Glomerular visceral epithelial cell (primary cell): Measurements from ENCODE around the gene MYCN.
"Not testable (repeated sequence)": the region's sequence is repeated elsewhere in the genome, so short reads cannot be mapped to it uniquely, and the experiment has no call there.

ENCODE experiments used
- DNase-seq: peaks from one replicate; pipeline ENCODE4 v3.0.0-alpha.2; 2016; ENCODE audit errors: extremely low spot score

MYCN gene

DNA sequence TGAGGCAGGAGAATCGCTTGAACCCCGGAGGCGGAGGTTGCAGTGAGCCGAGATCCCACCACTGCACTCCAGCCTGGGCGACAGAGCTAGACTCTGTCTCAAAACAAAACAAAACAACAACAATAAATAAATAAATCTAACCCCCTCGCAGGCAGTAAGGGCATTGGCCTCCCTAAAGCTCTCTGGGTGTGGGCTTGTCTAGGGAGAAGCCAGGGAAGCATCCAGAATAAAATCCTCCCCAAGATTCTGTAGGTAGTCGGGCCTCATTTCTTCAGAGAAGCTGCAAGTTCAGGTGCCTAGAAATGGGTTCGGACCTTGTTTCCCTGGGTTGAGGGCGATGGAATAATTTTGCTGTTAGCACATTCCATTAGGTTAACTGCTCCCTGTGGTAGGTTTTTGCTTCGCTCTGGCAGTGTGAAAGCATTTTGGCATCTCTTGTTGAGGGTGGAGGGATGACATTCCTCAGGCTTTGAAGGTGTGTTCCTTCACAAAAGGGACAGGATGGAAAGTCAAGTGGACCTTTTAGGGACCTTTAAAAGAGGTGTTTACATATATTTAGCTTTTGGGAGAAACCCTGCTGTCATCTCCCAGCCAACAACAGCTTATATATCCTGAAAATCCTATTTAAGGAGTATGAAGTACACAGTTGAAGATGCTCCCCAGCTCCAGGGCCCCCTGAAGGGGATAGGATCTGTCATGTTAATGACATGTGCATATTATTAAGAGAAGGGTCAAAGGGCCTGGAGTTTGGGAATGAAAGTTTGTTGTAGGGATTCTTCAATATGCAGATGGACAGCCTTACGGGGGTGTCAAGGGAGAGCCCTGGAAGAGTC is 17.7 kb downstream of the MYCN start:
- no peak for DNase-seq

GRCh38 chr2:15959331-15960153 is 19.2 kb downstream of the MYCN start:
- DNase-seq = no peak

- DNase-seq = not testable (repeated sequence)
Observed at GRCh38 chr2:15960154-15960520, 19.8 kb downstream of the MYCN start.

DNA sequence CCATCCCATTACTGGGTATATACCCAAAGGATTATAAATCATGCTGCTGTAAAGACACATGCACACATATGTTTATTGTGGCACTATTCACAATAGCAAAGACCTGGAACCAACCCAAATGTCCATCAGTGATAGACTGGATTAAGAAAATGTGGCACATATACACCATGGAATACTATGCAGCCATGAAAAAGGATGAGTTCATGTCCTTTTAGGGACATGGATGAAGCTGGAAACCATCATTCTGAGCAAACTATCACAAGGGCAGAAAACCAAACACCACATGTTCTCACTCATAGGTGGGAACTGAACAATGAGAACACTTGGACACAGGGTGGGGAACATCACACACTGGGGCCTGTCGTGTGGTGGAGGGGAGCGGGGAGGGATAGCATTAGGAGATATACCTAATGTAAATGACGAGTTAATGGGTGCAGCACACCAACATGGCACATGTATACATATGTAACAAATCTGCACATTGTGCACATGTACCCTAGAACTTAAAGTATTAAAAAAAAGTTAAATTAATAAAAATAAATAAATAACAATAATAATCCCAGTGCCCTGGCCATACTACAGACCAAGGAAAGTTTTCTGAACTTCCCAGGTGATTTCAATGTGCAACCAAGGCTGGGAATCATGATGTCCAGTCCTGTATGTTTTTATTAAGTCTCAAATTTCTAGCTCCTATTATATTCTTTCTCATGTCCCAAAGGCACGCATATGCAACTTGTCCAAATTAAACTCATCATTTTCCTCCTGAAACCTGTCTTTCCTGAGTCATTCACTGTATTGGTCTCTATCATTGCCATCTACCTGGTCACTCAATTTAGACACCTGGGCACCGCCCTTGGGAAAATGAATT is 23.0 kb downstream of the MYCN start:
- not testable (repeated sequence) for DNase-seq

DNA sequence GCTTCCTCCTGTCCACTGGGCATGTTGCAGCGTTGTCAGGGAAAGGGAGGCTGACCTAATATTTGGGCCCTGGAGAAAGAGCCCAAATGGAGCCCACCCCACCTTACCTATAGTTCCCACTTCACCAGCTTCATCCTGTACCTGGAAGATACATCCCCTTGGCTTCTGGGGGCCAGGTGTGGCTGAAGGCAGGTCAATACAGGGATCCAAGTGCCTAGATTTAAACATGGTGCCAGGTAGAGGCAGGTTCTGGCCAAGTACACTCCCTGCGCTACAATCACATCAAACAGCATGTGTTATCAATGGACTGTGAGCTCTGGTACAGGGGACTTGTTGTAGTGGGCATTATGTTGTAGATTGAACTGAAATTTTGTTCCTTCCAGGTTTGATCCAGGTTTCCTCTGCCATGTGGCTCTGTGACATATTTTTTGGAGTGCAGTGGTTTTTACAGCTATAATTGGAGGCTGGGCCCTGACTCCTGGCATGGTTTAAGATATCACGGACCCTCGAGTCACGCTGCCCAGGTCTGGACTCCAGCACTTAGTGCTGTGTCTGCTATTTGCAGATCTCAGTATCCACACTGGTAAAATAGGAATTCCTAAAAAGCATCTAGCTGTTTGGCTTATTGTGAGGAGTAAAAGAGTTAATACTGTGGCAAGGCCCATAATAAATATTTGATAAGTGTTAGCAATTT is 23.8 kb downstream of the MYCN start:
- DNase-seq = no peak

DNA sequence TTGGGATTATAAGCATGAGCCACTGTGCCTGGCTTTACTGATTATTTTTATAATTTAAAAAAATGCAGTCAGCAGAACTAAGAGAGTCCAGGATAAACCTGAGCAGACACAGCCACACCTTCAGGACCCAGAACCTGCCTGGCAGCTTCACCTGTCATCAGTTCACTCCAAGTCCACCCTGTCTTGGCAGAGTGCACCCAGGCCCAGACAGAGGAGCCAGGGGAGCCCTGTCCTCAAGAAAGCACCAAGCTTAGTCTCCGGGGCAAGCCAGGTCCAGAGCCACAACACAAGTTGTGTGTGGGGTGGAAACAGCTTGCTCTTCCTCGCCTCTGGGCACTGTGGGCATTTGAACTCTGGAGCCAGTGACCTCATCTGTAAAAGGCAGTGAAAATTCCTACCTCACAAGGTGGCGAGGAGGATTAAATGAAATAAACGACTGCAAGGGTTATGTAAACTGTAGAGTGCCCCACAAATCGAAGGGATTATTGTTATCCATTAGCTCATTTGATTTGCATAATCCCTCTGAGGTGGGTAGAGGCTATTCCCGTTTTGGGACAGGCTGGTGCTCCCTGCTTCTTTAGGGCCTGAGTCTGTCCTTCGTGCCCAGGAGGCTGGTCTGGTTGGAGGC is 24.7 kb downstream of the MYCN start:
- no peak for DNase-seq

- no peak for DNase-seq
Observed at GRCh38 chr2:15965564-15966019, 25.2 kb downstream of the MYCN start.

- no peak for DNase-seq
Observed at GRCh38 chr2:15967415-15968279, 27.3 kb downstream of the MYCN start.

DNA sequence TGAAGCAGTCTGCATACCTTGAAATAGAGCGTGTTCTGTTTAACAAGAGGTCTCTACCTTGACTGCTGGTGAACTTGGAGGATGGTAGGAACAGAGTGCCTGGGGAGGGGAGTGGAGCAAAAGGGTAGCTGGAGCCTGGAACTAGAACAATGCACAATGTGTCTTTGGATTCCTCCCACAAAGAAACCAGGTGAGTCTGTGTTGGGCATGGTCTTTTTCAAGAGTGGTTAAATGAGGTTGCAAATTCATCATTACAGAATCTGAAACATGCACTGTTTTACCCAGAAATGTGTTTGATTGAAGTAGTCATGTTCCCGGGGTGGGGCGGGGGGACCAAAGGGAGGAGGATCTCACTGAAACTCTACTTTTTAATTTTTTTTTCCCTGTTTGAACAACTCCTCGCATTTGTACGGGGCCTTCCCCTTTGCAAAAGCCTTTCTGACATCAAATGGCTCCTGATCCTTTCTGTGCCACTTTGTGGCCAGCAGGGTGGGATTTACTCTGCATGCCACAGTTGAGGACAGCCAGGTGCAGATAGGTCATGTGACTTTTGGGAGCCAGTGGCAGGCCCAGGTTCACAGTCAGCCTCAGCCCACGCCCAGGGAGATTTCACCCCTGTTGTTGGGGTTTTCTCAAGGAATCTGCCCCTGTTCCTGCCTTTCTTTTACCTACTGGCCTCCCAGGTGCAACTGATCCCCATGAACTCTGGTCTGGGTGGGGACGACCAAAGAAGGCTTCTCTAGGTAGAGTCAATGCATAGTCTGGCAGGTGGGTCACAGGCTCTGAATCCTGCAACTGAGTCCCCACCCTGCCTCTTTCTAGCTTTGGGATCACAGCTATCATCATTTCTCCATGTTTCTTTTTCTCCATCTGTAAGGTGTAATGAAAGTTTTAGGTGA is 28.2 kb downstream of the MYCN start:
- DNase-seq = no peak

DNA sequence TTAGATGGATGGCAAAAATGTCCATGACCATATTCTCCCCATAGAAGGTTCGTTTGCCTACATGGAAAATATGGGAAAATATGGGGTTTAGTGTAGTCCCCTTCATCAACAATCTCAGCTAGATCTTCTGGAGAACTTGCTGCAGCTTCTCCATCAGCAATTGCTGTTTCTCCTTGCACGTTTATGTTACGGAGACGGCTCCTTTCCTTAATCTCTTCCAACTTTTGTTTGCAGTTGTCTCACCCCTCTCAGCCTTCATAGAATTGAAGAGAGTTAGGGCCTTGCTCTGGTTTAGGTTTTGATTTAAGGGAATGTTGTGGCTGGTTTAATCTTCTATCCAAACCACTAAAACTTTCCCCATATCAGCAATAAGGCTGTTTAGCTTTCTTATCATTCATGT is 28.9 kb downstream of the MYCN start:
- no peak for DNase-seq

GRCh38 chr2:15970701-15971100 is 30.4 kb downstream of the MYCN start:
- DNase-seq = no peak

DNA sequence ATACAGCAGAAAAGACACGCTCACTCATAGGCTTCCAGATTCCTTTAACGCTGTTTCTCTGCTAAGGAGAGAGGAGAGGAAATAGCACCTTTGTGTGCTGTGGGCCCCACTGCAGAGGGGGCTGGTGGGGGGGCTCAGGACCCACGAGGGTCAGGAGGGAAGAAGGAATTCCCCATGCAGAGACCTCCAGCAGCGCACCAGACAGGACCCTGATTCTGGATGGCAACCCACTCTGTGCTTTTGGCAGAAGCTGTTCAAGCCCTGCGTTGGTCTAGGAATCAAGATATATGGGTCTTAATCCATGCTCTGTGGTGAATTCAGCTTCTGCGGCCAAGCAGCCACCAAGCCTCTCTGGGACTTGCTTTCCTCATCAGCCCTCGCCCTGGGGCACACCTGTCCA is 31.0 kb downstream of the MYCN start:
- DNase-seq = no peak

DNA sequence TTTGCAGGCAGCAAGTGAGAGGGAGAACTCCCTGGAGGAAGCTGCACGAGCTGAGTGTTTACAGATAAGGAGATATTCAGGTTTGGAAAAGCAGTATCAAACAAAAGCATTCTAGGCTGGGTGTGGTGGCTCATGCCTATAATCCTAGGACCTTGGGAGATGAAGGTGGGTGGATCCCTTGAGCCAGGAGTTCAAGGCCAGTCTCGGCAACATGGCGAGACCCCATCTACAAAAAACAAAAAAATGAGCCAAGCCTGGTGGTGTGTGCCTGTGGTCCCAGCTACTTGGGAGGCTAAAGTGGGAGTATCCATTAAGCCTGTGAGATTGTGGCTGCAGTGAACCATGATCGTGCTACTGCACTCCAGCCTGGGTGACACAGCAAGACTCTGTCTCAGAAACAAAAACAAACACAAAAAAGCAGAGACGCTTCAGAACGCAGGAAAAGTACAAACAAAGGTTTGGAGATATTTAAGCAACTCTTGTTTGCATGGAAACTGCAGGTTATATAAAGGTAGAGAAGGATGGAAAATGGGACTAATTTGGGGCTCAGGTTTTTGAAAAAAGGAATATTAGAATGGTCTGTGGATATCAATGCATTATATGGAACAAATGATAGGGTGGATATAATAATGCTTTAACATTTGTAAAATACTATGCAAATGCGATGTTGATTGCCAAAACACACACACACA is 31.6 kb downstream of the MYCN start:
- no peak for DNase-seq

DNA sequence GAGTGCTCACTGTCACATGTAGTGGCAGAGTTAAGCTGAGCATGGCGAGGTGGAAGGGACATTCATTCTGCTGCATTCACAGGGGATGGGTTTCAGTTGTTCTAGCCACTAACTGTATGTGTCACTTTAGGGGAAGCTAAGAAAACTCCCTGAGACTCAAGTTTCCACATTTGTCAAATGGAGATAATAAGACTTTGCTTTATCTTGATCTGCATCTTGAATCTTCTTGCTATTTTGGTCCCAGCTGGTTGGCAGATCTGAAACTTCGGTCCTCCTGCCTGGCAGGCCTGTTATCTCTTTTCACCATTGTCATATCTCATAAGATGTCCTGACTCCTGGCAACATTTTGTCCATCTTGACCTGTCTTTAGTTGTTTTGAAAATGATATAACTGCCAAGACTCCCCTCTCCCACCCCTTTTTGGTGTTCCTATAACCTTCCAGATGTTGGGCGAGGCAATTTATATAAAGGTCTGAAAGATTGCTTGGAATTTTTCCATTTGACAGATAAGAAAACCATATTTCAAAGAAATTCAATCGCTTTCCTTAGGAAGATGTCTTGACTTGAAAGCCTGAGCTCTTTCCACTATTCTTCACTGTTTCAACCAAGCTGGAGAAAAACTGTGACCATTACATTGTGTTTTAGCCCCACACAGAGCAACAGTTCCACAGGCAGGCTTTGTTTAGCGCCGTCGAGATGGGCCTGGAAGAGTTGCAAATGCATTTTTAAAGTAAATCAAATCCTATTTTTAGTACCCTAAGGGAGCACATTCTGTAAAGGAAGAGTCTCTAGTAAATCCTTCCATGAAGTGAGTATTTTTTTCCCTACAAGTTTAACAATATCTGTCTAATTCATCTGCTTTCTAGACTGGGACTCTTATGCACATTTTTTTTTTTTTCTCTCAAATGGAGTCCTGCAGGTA is 33.4 kb downstream of the MYCN start:
- DNase-seq = no peak

DNA sequence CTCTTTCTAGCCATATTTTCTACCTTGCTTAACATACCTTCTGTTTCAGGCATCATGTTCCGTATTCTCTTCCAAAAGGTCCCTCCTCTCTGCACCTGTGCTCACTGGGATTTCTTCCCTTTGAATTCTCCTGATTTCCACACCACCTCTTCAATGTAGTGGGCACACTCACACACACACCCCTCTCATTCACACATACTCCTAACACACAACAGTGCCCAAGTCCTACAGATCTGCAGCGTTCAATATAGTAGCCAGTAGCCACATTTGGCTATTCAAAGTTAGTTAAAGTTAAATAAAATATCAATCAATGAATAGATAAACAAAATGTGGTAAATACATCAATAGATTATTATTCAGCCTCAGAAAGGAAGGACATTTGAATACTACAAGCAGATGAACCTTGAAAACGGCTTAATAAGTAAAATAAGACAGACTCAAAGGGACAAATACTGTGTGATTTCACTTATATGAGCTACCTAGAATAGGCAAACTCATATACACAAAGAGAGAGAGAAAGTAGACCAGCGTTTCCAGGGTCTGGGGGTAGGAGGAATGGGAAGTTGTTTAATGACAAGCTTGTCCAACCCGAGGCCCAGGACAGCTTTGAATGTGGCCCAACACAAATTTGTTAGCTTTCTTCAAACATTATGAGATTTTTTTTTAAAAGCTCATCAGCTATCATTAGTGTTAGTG is 34.4 kb downstream of the MYCN start:
- no peak for DNase-seq

DNA sequence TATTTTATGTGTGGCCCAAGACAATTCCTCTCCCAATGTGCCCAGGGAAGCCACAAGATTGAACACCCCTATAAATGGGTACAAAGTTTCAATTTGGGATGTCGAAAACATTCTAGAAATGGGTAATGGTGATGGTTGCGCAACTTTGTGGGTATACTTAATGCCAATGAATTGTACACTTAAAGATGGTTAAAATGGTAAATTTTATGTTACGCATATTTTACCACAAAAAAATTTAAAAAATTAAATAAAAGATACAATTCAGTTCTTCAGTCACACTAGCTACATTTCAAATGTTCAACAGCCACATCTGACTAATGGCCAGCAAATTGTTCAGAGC is 34.9 kb downstream of the MYCN start:
- no peak for DNase-seq

GRCh38 chr2:15975676-15976075 is 35.3 kb downstream of the MYCN start:
- no peak for DNase-seq
